Pancreas (tissue), 10 donors: ENCODE measurements around the gene GGACT. TPM values are rescaled to one million over a fixed set of nuclear protein-coding genes. Genes with fewer than 3 reads are reported as not detected.
A peak's percentile ranks its signal among the peaks of the same experiment; 100 is the strongest.

ENCODE experiments used
- ATAC-seq, 4 donors: fragments of 200-7000 bp; cut with Tn5 transposase; one replicate each; pipeline versions ENCODE4 v1.8.0 to v1.9.1; 2020; ENCODE audit warnings: mild to moderate bottlenecking in 4 of 4, moderate library complexity in 4 of 4
- DNase-seq, 6 donors: peaks; one replicate each; pipeline ENCODE4 v3.0.0-alpha.2; 2020
- FAIRE-seq: peaks from 2 replicates; lab custom pipeline; 2012; peaks lifted over from hg19 to GRCh38; lab: Jason Lieb, UNC
- H3K27ac ChIP-seq, 4 donors: fragments of 200-600 bp; sonication (generic); 1 replicate in 3 of 4; 2 replicates in 1 of 4; pipeline versions ENCODE4 v1.5.0 to v1.8.0; 2020
- H3K27me3 ChIP-seq, 4 donors: fragments of 200-600 bp; one replicate each; pipeline ENCODE4 v1.8.0; 2021
- H3K36me3 ChIP-seq, 3 donors: fragments of 200-600 bp; sonication (generic) in 1 of 3; one replicate each; pipeline versions ENCODE4 v1.5.0 to v1.8.0; 2020 to 2021
- H3K4me1 ChIP-seq, 3 donors: fragments of 200-600 bp; one replicate each; pipeline ENCODE4 v1.8.0; 2021
- H3K4me3 ChIP-seq, 4 donors: fragments of 200-600 bp; sonication (generic) in 2 of 4; one replicate each; pipeline versions ENCODE4 v1.5.0 to v1.8.0; 2020 to 2021
- H3K9me3 ChIP-seq, 4 donors: fragments of 200-600 bp; one replicate each; pipeline ENCODE4 v1.8.0; 2021
- CTCF ChIP-seq, 4 donors: fragments of 200-600 bp; sonication (generic) in 3 of 4; IDR thresholded peaks; one replicate each; pipeline versions ENCODE4 v1.5.0 to v1.8.0; 2021; ENCODE audit warnings: antibody characterized with exemption in 4 of 4
- WGBS, 2 donors: extraction: QIAGEN DNeasy Blood & Tissue Kit; methylation state at CpG; one replicate each; pipeline ENCODE4 v1.1.7; 2013; 5-methylcytosine and 5-hydroxymethylcytosine counted together
- intact Hi-C, 3 donors: fragments of 100-400 bp; cut with DNase I; formaldehyde crosslinking; loops; one replicate each; pipeline versions ENCODE4 v1.11.1 to v1.14.2; 2022
- polyA plus RNA-seq, 2 donors: library from polyadenylated mRNA; stranded (reverse); fragments of 200-250 nt; gene quantifications; one replicate each; pipeline ENCODE4 v1.2.3, GENCODE V29; 2013
- total RNA-seq, 6 donors: library from RNA; stranded (reverse); fragmentation: NEBNext Ultra II Directional in 4 of 6; extraction: Animal tissue kit (Norgen Biotek cat#: 25700) in 4 of 6; gene quantifications; one replicate each; pipeline versions ENCODE4 v1.2.1 to v1.2.4, GENCODE V29; 2021 to 2023
- donor health status: healthy with polysubstance abuse.
- donor health status: DM: no; HTN: no; CAD: no; lungs with moderate emphysema.
- donor health status: DM: no; HTN: no; CAD: no.
- donor health status: control.
- donor health status: control.
- donor health status: Bipolar disorder and iron deficiency.
- donor health status: DM: yes; HTN: yes; CAD: no.
- donor health status: DM: no; HTN: no; CAD: no.
- donor health status: DM: no; HTN: no; CAD: no.
- donor health status: DM: yes; HTN: yes; CAD: no.

GGACT gene
- total and polyA plus RNA-seq, 8 donors, result 1.6 to 7.0 (median 6.1) TPM

- H3K36me3 ChIP-seq, result no peaks in the 10 kb centered on the region
- ATAC-seq, result no peak
- no peaks in the 10 kb centered on the region for H3K4me1 ChIP-seq
- DNase-seq, result no peak
- H3K4me3 ChIP-seq, result no peak overlapping the region
- no peak overlapping the region for H3K27ac ChIP-seq
- H3K27me3 ChIP-seq, result no peaks in the 10 kb centered on the region
- no peak for TF ChIP-seq CTCF (IDR thresholded peaks at IDR 0.05)
- H3K9me3 ChIP-seq, result no peaks in the 10 kb centered on the region
- intact Hi-C loops, result no loop called here
- no peak for FAIRE-seq
- 73 to 81% methylated on average over 8 of the region's 8 CpGs for WGBS, 2 donors
Measured at GRCh38 chr13:100602493-100603111, 14.0 kb upstream of the GGACT start.

DNA sequence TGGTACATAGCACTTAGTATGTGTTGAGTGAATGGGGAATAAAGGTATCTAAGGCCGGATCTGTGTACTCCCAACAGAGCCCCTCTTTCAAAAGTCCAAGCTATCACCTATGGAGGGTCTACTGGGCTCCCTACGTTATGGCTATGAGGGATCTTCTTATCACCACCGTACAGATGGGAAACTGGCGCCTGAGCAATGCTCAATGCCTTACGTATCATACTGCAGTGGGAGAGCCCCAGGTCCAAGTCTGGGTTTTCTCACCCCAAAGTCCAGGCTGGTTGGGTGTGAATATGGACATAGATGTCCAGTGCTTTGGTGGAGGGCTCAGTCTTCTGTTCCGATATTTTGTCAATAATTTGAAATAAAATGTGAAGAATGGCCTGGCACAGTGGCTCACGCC is 13.1 kb upstream of the GGACT start:
- Histone ChIP-seq H3K9me3 (no peaks in the 10 kb centered on the region), H3K4me1 (no peaks in the 10 kb centered on the region), H3K36me3 (no peaks in the 10 kb centered on the region), H3K27ac (no peak overlapping the region), H3K27me3 (no peaks in the 10 kb centered on the region), H3K4me3 (no peak overlapping the region)
- TF ChIP-seq CTCF (IDR thresholded peaks at IDR 0.05), result no peak
- WGBS, 2 donors, result 90 to 94% methylated on average over 7 of the region's 7 CpGs
- intact Hi-C loops, result no loop called here
- ATAC-seq (no peak), FAIRE-seq (no peak), DNase-seq (no peak)

- ATAC-seq, result peak; percentile 53 to 92 (median 78)
- Histone ChIP-seq H3K27me3 (no peaks in the 10 kb centered on the region), H3K36me3 (no peaks in the 10 kb centered on the region), H3K4me1 (no peaks in the 10 kb centered on the region), H3K9me3 (no peaks in the 10 kb centered on the region), H3K27ac (no peak overlapping the region), H3K4me3 (no peak overlapping the region)
- peak in 3 of 6 donors; percentile 14 to 29 (median 21) for DNase-seq
- TF ChIP-seq CTCF (IDR thresholded peaks at IDR 0.05), result no peak
- 23 to 30% methylated on average over 6 of the region's 6 CpGs for WGBS, 2 donors
- no peak for FAIRE-seq
- intact Hi-C loops, result no loop called here
Measured at GRCh38 chr13:100600915-100601314, 12.3 kb upstream of the GGACT start.

DNA sequence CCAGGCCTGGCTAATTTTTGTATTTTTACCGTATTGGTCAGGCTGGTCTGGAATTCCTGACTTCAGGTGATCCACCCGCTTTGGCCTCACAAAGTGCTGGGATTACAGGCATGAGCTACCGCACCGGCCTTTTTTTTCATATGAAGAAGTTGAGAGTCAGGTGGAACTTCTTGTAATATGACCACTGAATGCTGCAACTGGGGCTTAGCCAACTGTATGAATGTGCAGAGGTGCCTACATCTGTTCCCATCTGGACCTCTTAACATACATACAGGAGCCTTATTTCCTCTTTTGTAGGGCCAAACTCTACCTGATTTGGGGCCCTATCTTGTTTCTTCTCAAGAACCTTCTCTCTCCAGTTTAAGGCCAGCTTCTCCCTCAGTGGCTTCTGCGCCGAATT is 11.9 kb upstream of the GGACT start:
- WGBS, 2 donors, result 89 to 91% methylated on average over 6 of the region's 6 CpGs
- Histone ChIP-seq H3K36me3 (no peaks in the 10 kb centered on the region), H3K27me3 (no peaks in the 10 kb centered on the region), H3K4me3 (no peak overlapping the region), H3K9me3 (no peaks in the 10 kb centered on the region), H3K27ac (no peak overlapping the region), H3K4me1 (no peaks in the 10 kb centered on the region)
- FAIRE-seq (no peak), ATAC-seq (peak in 1 of 4 donors; percentile 14), DNase-seq (no peak)
- intact Hi-C loops, result no loop called here
- no peak for TF ChIP-seq CTCF (IDR thresholded peaks at IDR 0.05)

- Histone ChIP-seq H3K27ac (no peak overlapping the region), H3K9me3 (no peaks in the 10 kb centered on the region), H3K36me3 (no peaks in the 10 kb centered on the region), H3K27me3 (no peaks in the 10 kb centered on the region), H3K4me3 (no peak overlapping the region), H3K4me1 (no peaks in the 10 kb centered on the region)
- intact Hi-C loops, result no loop called here
- ATAC-seq, result no peak
- no peak for FAIRE-seq
- no peak for DNase-seq
- WGBS, 2 donors, result 89 to 93% methylated on average over 4 of the region's 4 CpGs
- TF ChIP-seq CTCF (IDR thresholded peaks at IDR 0.05), result no peak
Measured at GRCh38 chr13:100597253-100597652, 8.7 kb upstream of the GGACT start.
